ENCODE results near the gene BCL2L13. TPM values are rescaled to one million over a fixed set of nuclear protein-coding genes. Genes with fewer than 3 reads are reported as not detected.

The BCL2L13 gene
- total RNA-seq, 2 experiments from 2014 or later = 8.1 to 10.0 TPM

- no peak for DNase-seq
- intact Hi-C loops (cut with DNase I, micrococcal nuclease) = no loop called here
- H3K27me3 Mint-ChIP-seq = no peaks in the 10 kb centered on the region
- ChIA-PET POLR2A (no interaction called here), CTCF (no interaction called here)
- no peak for ATAC-seq (ENCODE audit: poor library complexity)
- H3K4me3 Mint-ChIP-seq = no peak overlapping the region
- peaks cover 4% of the 10 kb centered on the region for H3K4me1 Mint-ChIP-seq (ENCODE audit: low read depth)
- peaks cover 70% of the 10 kb centered on the region for H3K36me3 ChIP-seq (ENCODE audit: insufficient read depth, low read length)
- peaks cover 8% of the 10 kb centered on the region for H3K4me1 ChIP-seq (ENCODE audit: insufficient read depth, low read length)
- TF ChIP-seq CTCF (IDR thresholded peaks at IDR 0.05) = no peak
- no peaks in the 10 kb centered on the region for H3K27me3 ChIP-seq (ENCODE audit: control insufficient read depth in 1 of 2, insufficient read depth in 2 of 2, low read length in 2 of 2)
- H3K27ac Mint-ChIP-seq = no peak overlapping the region
- no peaks in the 10 kb centered on the region for H3K9me3 ChIP-seq (ENCODE audit: control insufficient read depth in 1 of 2, insufficient read depth in 1 of 2, low read length in 2 of 2)
- H3K27ac ChIP-seq (ENCODE audit: low read depth in 1 of 2, low read length in 2 of 2) = no peak overlapping the region
- H3K4me3 ChIP-seq (ENCODE audit: low read length) = no peak overlapping the region
- H3K9me3 Mint-ChIP-seq = no peaks in the 10 kb centered on the region
- H3K36me3 Mint-ChIP-seq (ENCODE audit: low read depth) = peaks cover 58% of the 10 kb centered on the region
Measured at GRCh38 chr22:17739196-17739975, 100.8 kb downstream of the BCL2L13 start.

- peaks cover 7% of the 10 kb centered on the region for H3K4me1 Mint-ChIP-seq (ENCODE audit: low read depth)
- CTCF ChIA-PET = interaction anchor here (0.6 to 2.5 kb wide), 14 partner anchors 8 to 334 kb away, joined by 3 to 45 read pairs (median 4); no protein-coding TSS in a partner anchor
- H3K4me3 ChIP-seq (ENCODE audit: low read length) = no peak overlapping the region
- peaks cover 55% of the 10 kb centered on the region for H3K36me3 ChIP-seq (ENCODE audit: insufficient read depth, low read length)
- DNase-seq (no peak), ATAC-seq (ENCODE audit: poor library complexity) (no peak)
- H3K4me3 Mint-ChIP-seq = no peak overlapping the region
- no peak for TF ChIP-seq CTCF (IDR thresholded peaks at IDR 0.05)
- H3K27me3 ChIP-seq (ENCODE audit: control insufficient read depth in 1 of 2, insufficient read depth in 2 of 2, low read length in 2 of 2) = no peaks in the 10 kb centered on the region
- H3K9me3 ChIP-seq (ENCODE audit: control insufficient read depth in 1 of 2, insufficient read depth in 1 of 2, low read length in 2 of 2) = no peaks in the 10 kb centered on the region
- H3K27me3 Mint-ChIP-seq = no peaks in the 10 kb centered on the region
- H3K9me3 Mint-ChIP-seq = no peaks in the 10 kb centered on the region
- no peak overlapping the region for H3K27ac ChIP-seq (ENCODE audit: low read depth in 1 of 2, low read length in 2 of 2)
- POLR2A ChIA-PET = interaction anchor here (1.0 to 1.9 kb wide), 4 partner anchors 31 to 336 kb away, joined by 3 to 9 read pairs (median 4); partner anchors contain the start of gene PEX26
- intact Hi-C loops (cut with DNase I, micrococcal nuclease) = loop anchor here (1.0 to 5.0 kb wide), 3 partner anchors 43 to 335 kb away; partner anchors contain the start of gene PEX26 (in 1 of the 2)
- peaks cover 58% of the 10 kb centered on the region for H3K36me3 Mint-ChIP-seq (ENCODE audit: low read depth)
- H3K27ac Mint-ChIP-seq = no peak overlapping the region
- H3K4me1 ChIP-seq (ENCODE audit: insufficient read depth, low read length) = peaks cover 8% of the 10 kb centered on the region
Measured at GRCh38 chr22:17741866-17742526, 103.4 kb downstream of the BCL2L13 start.

- intact Hi-C loops (cut with DNase I, micrococcal nuclease) = loop anchor here (1.0 to 5.0 kb wide), 3 partner anchors 43 to 335 kb away; partner anchors contain the start of gene PEX26 (in 1 of the 2)
- Mint-ChIP-seq H3K27me3 (no peaks in the 10 kb centered on the region), H3K4me1 (ENCODE audit: low read depth) (peaks cover 7% of the 10 kb centered on the region), H3K9me3 (no peaks in the 10 kb centered on the region), H3K27ac (no peak overlapping the region), H3K4me3 (no peak overlapping the region), H3K36me3 (ENCODE audit: low read depth) (peaks cover 53% of the 10 kb centered on the region)
- POLR2A ChIA-PET = interaction anchor here (1.0 to 1.2 kb wide), 3 partner anchors 31 to 335 kb away, joined by 3 to 9 read pairs (median 3); partner anchors contain the start of gene PEX26
- Histone ChIP-seq H3K27me3 (ENCODE audit: control insufficient read depth in 1 of 2, insufficient read depth in 2 of 2, low read length in 2 of 2) (no peaks in the 10 kb centered on the region), H3K4me1 (ENCODE audit: insufficient read depth, low read length) (peaks cover 8% of the 10 kb centered on the region), H3K27ac (ENCODE audit: low read depth in 1 of 2, low read length in 2 of 2) (no peak overlapping the region), H3K9me3 (ENCODE audit: control insufficient read depth in 1 of 2, insufficient read depth in 1 of 2, low read length in 2 of 2) (no peaks in the 10 kb centered on the region), H3K4me3 (ENCODE audit: low read length) (no peak overlapping the region), H3K36me3 (ENCODE audit: insufficient read depth, low read length) (peaks cover 51% of the 10 kb centered on the region)
- CTCF ChIA-PET = interaction anchor here (0.6 to 2.5 kb wide), 15 partner anchors 9 to 334 kb away, joined by 3 to 45 read pairs (median 4); no protein-coding TSS in a partner anchor
- DNase-seq (peak; percentile 47 to 85 (median 59)), ATAC-seq (ENCODE audit: poor library complexity) (peak; percentile 87)
- TF ChIP-seq CTCF (IDR thresholded peaks at IDR 0.05) = peak; percentile 82
Measured at GRCh38 chr22:17742527-17742902, 104.0 kb downstream of the BCL2L13 start.

Data from CD4-positive, alpha-beta T cell (primary cell).